ENCODE results near the gene SPTSSA.

Gene SPTSSA

DNA sequence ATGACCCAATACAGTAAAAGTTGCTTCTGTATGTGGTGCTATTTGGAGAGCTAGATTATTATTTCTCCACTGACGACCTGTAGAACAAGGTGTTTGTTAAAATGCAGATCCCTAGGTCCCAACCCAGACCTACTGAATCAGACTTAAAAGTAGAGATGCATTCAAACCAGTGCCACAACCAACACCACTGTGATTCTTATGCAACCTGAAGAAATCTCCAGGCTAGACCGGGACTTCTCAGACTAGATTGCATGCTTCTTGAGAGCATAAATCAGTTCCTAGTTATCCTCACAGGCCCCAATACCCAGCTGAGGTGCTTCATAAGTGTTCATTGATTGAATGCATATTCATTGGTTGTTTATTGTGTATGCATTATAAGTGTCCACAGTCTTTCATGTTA lies 78.2 kb downstream of the SPTSSA start:
- H3K27me3 ChIP-seq (ENCODE audit: low read length) = no peaks in the 10 kb centered on the region
- H3K4me3 ChIP-seq (ENCODE audit: insufficient read depth, low read length, poor library complexity, severe bottlenecking) = no peak overlapping the region
- no peak overlapping the region for H3K4me2 ChIP-seq (ENCODE audit: low read depth, low read length, poor library complexity, severe bottlenecking)
- H3K36me3 ChIP-seq (ENCODE audit: low read length) = no peaks in the 10 kb centered on the region
- H2AFZ ChIP-seq (ENCODE audit: low read depth, low read length, severe bottlenecking) = no peak overlapping the region
- no peaks in the 10 kb centered on the region for H3F3A ChIP-seq (ENCODE audit: insufficient read depth)
- H3K9me2 ChIP-seq (replicated peaks; ENCODE audit: insufficient read depth, low read length) = no peaks in the 10 kb centered on the region
- H3K9ac ChIP-seq (ENCODE audit: low read length) = no peak overlapping the region
- TF ChIP-seq CTCF (IDR thresholded peaks at IDR 0.05; ENCODE audit: insufficient read depth, low read length, poor library complexity, severe bottlenecking) (no peak), EZH2phosphoT487 (conservative IDR thresholded peaks at IDR 0.05; ENCODE audit: low read length) (no peak)
- no peaks in the 10 kb centered on the region for H3K9me3 ChIP-seq (ENCODE audit: insufficient read depth, low read length)
- H3K79me2 ChIP-seq (ENCODE audit: insufficient read depth, low read length) = no peaks in the 10 kb centered on the region
- no peak overlapping the region for H3K27ac ChIP-seq (ENCODE audit: low read depth, low read length)
- no peaks in the 10 kb centered on the region for H4K20me1 ChIP-seq (ENCODE audit: low read depth, low read length)
